ENCODE measurements around the gene TEKT1.

Gene TEKT1

DNA sequence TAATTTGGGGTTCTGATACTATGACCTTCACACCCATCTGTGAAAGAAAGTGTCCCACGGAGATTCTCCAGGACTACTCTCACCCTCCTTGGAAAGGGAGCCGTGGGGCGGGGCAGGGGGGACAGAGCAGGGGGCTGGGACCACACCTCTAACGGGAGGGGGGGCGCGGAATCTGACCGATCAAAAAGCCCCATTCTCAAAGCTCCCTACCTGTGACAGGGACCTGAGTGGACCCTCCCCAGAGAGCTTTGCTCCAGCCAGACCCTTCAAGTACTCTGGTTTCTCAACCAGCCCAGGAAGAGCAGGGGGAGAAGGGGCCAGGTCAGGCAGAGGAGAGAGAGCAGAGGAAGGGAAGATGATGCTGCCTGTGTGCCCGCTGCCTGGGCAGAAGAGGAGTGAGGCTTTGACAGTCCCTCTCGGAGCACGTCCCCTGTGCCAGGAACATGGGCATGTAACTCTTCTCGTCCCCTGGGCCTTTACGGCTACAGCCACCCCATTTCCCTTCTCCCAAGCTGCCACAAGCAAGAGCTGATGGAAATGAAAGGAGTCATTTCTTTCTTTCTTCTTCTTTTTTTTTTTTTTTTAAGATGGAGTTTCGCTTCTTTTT, 75.0 kb downstream of the TEKT1 start:
- DNase-seq: no peak

DNA sequence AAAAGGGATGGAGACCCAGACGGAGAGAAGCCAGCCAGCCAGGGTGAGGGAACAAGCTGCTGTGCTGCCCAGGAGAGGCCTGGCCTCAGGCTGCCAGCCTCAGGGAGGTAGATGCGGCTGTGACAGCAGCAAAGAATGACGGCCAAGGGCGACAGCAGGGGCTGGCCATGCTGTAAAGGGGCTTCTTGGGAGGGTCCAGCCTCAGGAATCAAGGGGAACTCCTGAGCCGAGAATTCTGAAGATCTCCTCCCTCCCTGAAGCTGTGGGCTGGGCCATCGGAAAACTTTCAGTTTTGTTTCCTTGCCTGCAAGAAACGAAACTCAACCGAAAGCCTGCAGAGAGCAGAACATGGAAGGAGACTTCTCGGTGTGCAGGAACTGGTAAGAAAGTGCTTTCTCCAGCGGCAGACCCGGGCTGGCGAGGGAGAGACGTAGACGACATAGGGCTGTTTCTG, 75.8 kb downstream of the TEKT1 start, which contains the start of gene XAF1:
Gene XAF1 (plus strand): TSS at position 316 of the 454 bp plus-strand sequence. CDS start 33 bp downstream, at position 349.
- DNase-seq: peak; percentile 56

DNA sequence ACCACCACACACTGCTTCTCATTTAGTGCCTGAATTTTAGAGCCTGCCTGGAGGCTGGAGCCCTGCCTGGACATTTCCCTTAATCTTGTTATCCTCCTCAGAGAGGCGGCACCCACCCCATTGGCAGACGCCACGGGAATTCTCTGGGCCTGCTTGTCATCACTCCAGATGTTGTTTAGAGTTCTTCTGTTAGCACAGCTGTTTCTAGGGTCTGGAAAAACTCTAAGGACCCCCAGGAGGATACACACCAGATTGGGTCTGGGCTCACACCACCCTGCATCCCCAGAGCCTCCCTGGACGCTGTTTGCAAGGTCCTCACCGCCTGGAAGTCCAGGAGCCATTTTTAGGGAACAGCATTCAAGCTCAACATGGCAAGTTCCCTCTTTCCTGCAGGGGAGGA, 76.2 kb downstream of the TEKT1 start:
- DNase-seq: no peak

DNA sequence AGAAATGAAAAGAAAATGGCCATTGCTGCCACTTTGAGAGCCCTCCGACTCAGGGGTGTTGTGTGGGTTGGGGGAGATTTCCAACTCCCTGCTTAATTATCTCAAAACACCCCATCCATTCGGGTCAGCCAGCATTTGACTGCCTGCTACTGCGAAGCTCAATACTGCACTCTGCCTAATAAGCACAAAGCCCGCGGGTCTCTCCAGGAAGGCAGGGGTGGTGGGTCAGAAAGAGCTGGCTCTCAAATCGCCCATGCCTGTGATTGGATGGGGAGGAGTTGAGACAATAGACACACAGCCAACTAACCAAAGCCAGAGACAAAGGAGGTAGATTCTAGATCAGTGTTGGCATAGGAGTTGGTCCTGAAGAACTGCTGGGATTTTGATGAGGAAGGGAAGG, 78.0 kb downstream of the TEKT1 start:
- DNase-seq: no peak

DNA sequence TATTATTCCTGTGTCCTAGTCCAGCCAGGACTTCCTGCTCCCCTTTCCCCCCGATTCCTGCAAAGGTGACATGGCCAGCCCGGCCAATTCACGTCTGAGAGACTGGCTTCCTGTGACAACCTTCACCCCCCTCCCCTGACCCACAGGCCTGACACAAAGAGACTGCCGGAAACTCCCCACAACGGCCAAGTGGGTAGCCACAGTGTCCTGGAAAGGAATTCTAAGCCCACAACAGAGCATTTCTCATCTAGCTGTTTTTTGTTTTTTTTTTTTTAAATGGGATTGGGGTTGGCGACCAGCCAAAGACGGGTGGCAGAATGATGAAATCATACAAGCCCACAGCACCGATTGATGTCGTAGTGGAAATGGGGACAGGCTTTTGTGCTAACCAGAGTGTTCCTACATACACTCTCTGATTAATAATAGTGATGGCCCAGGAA, 78.5 kb downstream of the TEKT1 start:
- peak; percentile 46 for DNase-seq

DNA sequence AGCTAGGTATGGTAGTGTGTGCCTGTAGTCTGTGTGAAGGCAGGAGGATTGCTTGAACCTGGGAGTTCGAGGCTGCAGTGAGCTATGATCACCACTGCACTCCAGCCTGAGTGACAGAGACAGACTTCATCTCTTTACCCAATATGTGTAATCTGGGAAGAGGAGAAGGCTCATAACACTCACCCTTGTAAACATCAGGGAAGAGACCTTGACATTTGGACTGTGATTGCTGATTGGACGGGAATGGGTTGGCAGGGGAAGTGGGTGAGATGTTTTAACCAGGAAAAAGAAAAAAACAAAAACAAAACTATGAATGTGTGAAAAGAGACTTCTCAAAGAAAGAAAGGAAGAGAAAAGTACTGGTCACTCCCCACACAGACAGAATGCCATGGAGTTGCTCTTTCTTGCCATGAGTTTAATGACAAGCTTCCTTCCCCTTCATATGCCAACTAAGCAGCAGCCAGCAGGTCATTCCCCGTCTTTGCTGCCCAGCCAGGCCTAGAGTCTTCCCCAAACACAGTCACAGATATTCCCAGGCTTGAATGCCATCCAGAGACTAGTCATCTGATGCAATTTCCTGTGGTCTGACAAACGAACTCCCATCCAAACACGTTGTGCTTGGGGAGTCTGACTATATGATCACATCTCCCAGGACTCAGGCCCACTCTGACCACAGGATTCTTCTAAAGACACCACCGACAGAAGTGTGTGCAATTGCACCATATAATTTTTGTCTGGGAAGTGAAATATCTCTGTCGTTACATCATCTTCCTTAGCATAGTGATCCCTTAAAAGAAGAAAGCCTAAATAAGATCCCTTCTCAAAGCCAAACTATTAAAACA, 79.2 kb downstream of the TEKT1 start:
- DNase-seq: no peak

DNA sequence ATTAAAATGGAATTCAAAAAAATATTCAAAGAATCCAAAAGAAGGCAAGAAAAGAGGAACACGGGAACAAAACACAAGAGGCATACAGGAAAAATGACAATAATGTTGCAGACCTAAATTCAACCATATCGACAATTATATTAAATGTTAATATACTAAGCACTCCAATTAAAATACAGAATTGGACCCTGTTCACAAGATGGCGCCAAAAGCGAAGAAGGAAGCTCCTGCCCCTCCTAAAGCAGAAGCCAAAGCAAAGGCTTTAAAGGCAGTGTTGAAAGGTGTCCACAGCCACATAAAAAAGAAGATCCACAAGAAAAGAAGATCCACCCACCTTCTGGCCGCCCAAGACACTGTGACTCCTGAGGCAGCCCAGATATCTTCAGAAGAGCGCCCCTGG, 82.0 kb downstream of the TEKT1 start:
- DNase-seq: no peak

DNA sequence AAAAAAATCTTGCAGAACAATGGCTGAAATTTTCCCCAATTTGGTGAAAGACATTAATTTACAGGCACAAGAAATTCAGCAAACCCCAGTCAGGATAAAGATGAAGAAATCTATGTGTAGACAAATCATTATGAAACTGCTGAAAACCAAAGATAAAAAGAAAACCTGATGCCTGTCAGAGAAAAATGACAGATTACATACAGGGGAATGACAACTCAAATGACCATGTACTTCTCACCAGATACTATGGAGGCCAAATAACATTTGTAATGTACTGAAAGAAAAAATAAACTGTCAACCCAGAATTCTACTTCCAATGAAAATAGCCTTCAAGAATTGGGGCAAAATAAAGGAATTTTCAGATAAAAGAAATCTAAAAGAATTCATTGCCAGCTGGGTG, 82.9 kb downstream of the TEKT1 start:
- DNase-seq: no peak
